Measurements from ENCODE around the gene GALNS.
"Not testable (repeated sequence)": the region's sequence is repeated elsewhere in the genome, so short reads cannot be mapped to it uniquely, and the experiment has no call there.

GALNS gene

GRCh38 chr16:88799569-88800276 is 57.0 kb downstream of the GALNS start:
- no peak for FAIRE-seq

- FAIRE-seq, result no peak
Observed at GRCh38 chr16:88798772-88799455, 57.8 kb downstream of the GALNS start.

- FAIRE-seq, result no peak
Observed at GRCh38 chr16:88798073-88798472, 58.7 kb downstream of the GALNS start.

- FAIRE-seq, result no peak
Observed at GRCh38 chr16:88796278-88796677, 60.5 kb downstream of the GALNS start.

- no peak for FAIRE-seq
Observed at GRCh38 chr16:88793251-88793954, 63.3 kb downstream of the GALNS start.

- no peak for FAIRE-seq
Observed at GRCh38 chr16:88792668-88793250, 64.0 kb downstream of the GALNS start.

GRCh38 chr16:88792078-88792550 is 64.6 kb downstream of the GALNS start:
- no peak for FAIRE-seq

GRCh38 chr16:88790312-88791211 is 66.2 kb downstream of the GALNS start:
- FAIRE-seq, result no peak

- no peak for FAIRE-seq
Observed at GRCh38 chr16:88789594-88789993, 67.2 kb downstream of the GALNS start.

GRCh38 chr16:88788749-88789148 is 68.0 kb downstream of the GALNS start:
- FAIRE-seq, result not testable (repeated sequence)

- no peak for FAIRE-seq
Observed at GRCh38 chr16:88787579-88788314, 69.0 kb downstream of the GALNS start.

GRCh38 chr16:88785106-88785924 is 71.4 kb downstream of the GALNS start, which contains the start of gene PIEZO1:
PIEZO1 (minus strand) TSS chr16:88785220; CDS start chr16:88784964, 256 bp downstream.
- no peak for FAIRE-seq

- no peak for FAIRE-seq
Observed at GRCh38 chr16:88784856-88785105, 72.0 kb downstream of the GALNS start.

- no peak for FAIRE-seq
Observed at GRCh38 chr16:88784074-88784855, 72.5 kb downstream of the GALNS start.

GRCh38 chr16:88783391-88784073 is 73.2 kb downstream of the GALNS start:
- no peak for FAIRE-seq

- FAIRE-seq, result no peak
Observed at GRCh38 chr16:88782454-88783390, 74.0 kb downstream of the GALNS start.

GRCh38 chr16:88781140-88782077 is 75.3 kb downstream of the GALNS start:
- FAIRE-seq, result no peak
